Measurements from ENCODE around the gene SLIT3. TPM values are rescaled to one million over a fixed set of nuclear protein-coding genes. Genes with fewer than 3 reads are reported as not detected.

Gene SLIT3
- total and polyA plus RNA-seq, 4 donors, result 18.1 to 22.5 (median 19.5) TPM

DNA sequence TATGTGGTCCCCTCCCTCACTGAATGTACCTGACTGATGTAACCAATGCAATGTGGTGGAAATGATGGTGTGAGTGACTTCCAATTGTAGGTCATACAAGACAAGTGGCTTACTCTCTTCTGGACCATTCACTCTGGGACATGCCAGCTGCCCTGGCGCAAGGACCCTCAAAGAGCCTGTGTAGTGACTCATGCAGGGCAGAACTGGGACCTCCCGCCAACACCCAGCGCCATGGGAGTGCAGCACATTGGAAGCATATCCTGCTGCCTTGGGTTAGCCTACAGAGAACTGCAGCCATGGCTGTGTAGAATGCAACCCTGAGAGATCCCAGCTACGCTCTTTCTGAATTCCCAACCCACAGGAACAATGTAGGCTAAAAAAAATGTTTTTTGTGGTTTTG is 631.8 kb downstream of the SLIT3 start:
- Histone ChIP-seq H3K27ac (ENCODE audit: low read depth, low read length) (no peak overlapping the region), H3K4me3 (ENCODE audit: low read depth, low read length) (no peak overlapping the region), H3K36me3 (ENCODE audit: control insufficient read depth, insufficient read depth, low read length) (peaks cover 4% of the 10 kb centered on the region), H3K27me3 (ENCODE audit: control insufficient read depth, insufficient read depth, low read length) (no peaks in the 10 kb centered on the region), H3K9me3 (ENCODE audit: control insufficient read depth, insufficient read depth, low read length) (no peaks in the 10 kb centered on the region), H3K4me1 (ENCODE audit: control insufficient read depth, insufficient read depth, low read length) (peaks cover 5% of the 10 kb centered on the region)
- 97% methylated on average over 3 of the region's 4 CpGs for WGBS (ENCODE audit: insufficient coverage)
- no peak for DNase-seq (ENCODE audit: low read depth in 4 of 6, low spot score in 6 of 6)

DNA sequence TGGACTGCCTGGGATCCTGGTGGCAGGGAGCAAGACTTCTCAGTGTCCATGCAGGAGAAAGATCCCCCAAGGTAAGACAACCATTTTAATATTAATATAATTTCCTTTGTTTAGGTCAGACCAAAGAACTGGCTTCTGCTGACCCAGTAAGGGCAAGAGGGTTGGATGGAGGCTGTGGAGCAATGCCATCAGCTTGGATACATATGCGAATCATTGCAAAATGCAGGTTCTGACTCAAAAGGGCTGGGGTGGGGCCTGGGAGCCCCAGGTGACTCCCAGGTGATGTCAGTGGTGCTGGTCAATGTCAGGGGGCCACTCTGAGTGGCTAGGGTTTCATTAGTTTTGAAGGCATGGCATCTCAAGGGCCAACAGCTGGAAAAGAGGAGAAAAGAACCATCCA is 632.9 kb downstream of the SLIT3 start:
- no peaks in the 10 kb centered on the region for H3K27me3 ChIP-seq (ENCODE audit: control insufficient read depth, insufficient read depth, low read length)
- WGBS (ENCODE audit: insufficient coverage), result 100% methylated on average over 1 of the region's 1 CpG
- H3K4me1 ChIP-seq (ENCODE audit: control insufficient read depth, insufficient read depth, low read length), result peaks cover 5% of the 10 kb centered on the region
- peaks cover 4% of the 10 kb centered on the region for H3K36me3 ChIP-seq (ENCODE audit: control insufficient read depth, insufficient read depth, low read length)
- H3K27ac ChIP-seq (ENCODE audit: low read depth, low read length), result no peak overlapping the region
- H3K4me3 ChIP-seq (ENCODE audit: low read depth, low read length), result no peak overlapping the region
- no peaks in the 10 kb centered on the region for H3K9me3 ChIP-seq (ENCODE audit: control insufficient read depth, insufficient read depth, low read length)
- no peak for DNase-seq (ENCODE audit: low read depth in 4 of 6, low spot score in 6 of 6)

DNA sequence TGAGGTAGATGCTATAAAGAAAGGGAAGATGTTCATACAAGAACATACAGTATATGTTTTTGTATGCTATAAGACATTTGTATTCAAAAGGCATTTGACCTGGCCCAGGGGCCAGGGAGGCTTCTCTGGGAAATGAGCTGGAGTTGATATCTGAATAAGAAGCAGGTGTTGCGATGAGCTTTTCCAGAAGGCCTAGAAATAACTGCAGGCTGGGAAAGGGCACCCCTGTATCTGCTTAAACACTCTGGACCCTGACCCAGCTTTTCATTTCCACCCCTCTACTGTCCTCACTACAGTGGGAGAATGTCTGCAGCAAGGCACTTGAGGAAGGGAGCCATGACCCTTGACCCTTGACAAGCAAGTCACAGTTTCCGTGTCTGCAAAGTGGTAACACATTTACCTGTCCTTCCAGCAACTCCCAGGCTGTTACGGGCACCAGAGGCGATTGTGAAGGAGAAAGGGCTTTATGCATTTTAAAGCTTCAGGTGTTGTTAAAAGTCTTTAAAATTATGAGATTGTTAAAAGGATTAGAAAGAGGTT is 633.6 kb downstream of the SLIT3 start:
- H3K36me3 ChIP-seq (ENCODE audit: control insufficient read depth, insufficient read depth, low read length), result peaks cover 4% of the 10 kb centered on the region
- H3K4me1 ChIP-seq (ENCODE audit: control insufficient read depth, insufficient read depth, low read length), result peaks cover 5% of the 10 kb centered on the region
- WGBS (ENCODE audit: insufficient coverage), result 96% methylated on average over 4 of the region's 4 CpGs
- no peaks in the 10 kb centered on the region for H3K27me3 ChIP-seq (ENCODE audit: control insufficient read depth, insufficient read depth, low read length)
- DNase-seq (ENCODE audit: low read depth in 4 of 6, low spot score in 6 of 6), result no peak
- no peaks in the 10 kb centered on the region for H3K9me3 ChIP-seq (ENCODE audit: control insufficient read depth, insufficient read depth, low read length)
- H3K4me3 ChIP-seq (ENCODE audit: low read depth, low read length), result no peak overlapping the region
- H3K27ac ChIP-seq (ENCODE audit: low read depth, low read length), result no peak overlapping the region

DNA sequence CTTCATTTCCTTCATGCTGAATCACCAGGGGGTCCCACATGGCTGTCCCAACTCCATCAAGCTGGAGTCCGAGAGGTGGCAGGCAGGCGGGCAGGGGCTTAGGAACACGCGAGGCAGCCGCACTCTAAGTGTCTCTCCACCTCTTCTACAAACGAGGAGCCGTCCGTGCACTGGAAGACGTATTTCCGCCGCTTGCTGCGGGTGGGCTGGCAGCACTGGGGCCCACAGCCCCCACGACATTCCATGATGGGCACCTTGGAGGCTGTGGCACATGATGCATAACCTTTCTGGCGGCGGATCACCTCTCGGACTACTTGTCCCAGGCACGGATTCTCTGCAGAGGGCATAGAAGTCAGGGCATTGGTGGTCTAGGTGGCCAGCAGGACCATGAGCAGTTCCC is 634.6 kb downstream of the SLIT3 start:
- Histone ChIP-seq H3K4me1 (ENCODE audit: control insufficient read depth, insufficient read depth, low read length) (peaks cover 5% of the 10 kb centered on the region), H3K9me3 (ENCODE audit: control insufficient read depth, insufficient read depth, low read length) (no peaks in the 10 kb centered on the region), H3K27ac (ENCODE audit: low read depth, low read length) (no peak overlapping the region), H3K4me3 (ENCODE audit: low read depth, low read length) (no peak overlapping the region), H3K36me3 (ENCODE audit: control insufficient read depth, insufficient read depth, low read length) (peaks cover 4% of the 10 kb centered on the region), H3K27me3 (ENCODE audit: control insufficient read depth, insufficient read depth, low read length) (no peaks in the 10 kb centered on the region)
- DNase-seq (ENCODE audit: low read depth in 4 of 6, low spot score in 6 of 6), result no peak
- 83% methylated on average over 15 of the region's 17 CpGs for WGBS (ENCODE audit: insufficient coverage)

DNA sequence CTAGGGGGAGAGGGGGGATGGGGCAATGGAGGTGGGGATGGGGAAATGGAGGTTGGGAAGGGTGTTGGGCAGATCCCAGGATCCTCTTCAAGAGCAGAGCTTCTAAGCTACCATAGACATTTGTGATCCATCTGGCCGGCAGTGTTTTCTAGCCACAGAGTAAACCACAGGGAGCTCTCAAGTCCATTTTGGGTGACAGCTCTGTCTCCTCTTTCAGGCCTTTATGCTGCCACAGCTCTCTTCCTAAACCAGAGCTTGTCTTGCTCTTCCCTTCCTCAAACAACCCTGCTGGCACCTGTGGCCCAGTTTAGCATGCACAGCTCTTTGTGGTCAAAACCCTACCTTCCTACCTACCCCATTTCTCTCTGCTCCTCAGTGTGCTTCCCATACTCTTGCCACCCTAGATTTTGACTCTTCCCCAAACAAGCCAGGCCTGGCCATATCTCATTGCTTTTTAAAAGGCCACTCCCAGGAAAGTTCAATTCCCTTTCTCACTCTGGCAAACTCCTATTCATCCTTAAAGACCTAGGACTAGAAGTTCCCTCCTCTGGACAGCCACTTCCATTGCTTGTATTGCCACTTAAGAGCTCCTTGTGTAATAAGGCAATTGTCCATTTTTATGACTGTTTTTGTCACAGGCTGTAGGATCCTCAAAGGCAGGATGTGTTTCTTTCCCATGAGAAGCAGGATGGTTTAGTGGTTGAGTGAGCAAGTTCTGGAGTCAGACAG is 637.5 kb downstream of the SLIT3 start:
- Histone ChIP-seq H3K36me3 (ENCODE audit: control insufficient read depth, insufficient read depth, low read length) (no peaks in the 10 kb centered on the region), H3K27me3 (ENCODE audit: control insufficient read depth, insufficient read depth, low read length) (no peaks in the 10 kb centered on the region), H3K9me3 (ENCODE audit: control insufficient read depth, insufficient read depth, low read length) (no peaks in the 10 kb centered on the region), H3K4me1 (ENCODE audit: control insufficient read depth, insufficient read depth, low read length) (peaks cover 2% of the 10 kb centered on the region), H3K4me3 (ENCODE audit: low read depth, low read length) (no peak overlapping the region), H3K27ac (ENCODE audit: low read depth, low read length) (no peak overlapping the region)
- DNase-seq (ENCODE audit: low read depth in 4 of 6, low spot score in 6 of 6), result no peak
- 82% methylated on average over 1 of the region's 1 CpG for WGBS (ENCODE audit: insufficient coverage)

DNA sequence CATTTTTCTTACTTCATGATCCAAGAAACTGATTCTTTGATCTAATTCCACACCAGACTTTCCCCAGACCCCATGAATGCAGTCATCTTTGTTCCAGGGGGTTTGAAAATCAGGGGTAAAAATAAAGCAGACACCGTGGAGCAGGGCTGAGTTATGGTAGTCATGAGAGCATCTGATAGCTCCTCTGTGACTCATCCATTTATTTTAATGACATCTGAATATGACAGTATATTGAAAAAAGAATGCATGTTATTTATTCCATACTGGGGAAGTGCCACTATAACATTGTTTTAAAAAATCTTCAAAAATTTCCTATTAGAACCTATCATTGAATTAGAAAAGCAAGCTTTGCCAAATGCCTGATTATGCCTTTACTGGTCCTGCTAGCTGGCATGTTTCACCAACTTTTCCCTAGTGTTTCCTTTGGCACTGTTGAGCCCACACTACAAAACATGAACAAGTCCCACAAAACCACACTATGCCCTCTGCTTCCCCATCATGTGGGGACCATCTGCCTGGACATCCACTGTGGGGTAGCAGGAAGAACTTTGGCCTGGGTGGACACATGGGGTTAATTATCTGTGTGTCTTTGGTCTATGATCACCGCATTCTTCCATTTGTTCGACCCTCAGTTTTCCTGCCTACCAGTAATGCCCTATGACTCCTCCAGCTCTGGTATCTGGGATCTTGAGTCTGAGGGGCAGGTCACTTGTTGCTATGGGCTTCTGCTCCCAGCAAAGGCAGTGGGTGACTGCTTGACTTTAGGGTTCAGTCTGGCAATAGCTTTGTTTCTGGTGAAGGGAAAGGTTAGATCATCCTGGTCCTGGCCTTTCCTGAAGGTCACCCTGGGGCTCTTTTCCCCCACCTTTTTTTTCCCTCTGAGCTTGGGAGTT is 639.1 kb downstream of the SLIT3 start:
- H3K9me3 ChIP-seq (ENCODE audit: control insufficient read depth, insufficient read depth, low read length), result no peaks in the 10 kb centered on the region
- no peak overlapping the region for H3K27ac ChIP-seq (ENCODE audit: low read depth, low read length)
- 79% methylated on average over 2 of the region's 3 CpGs for WGBS (ENCODE audit: insufficient coverage)
- H3K4me3 ChIP-seq (ENCODE audit: low read depth, low read length), result no peak overlapping the region
- H3K4me1 ChIP-seq (ENCODE audit: control insufficient read depth, insufficient read depth, low read length), result peaks cover 2% of the 10 kb centered on the region
- H3K27me3 ChIP-seq (ENCODE audit: control insufficient read depth, insufficient read depth, low read length), result no peaks in the 10 kb centered on the region
- DNase-seq (ENCODE audit: low read depth in 4 of 6, low spot score in 6 of 6), result peak in 1 of 6 donors; percentile 25
- no peaks in the 10 kb centered on the region for H3K36me3 ChIP-seq (ENCODE audit: control insufficient read depth, insufficient read depth, low read length)

DNA sequence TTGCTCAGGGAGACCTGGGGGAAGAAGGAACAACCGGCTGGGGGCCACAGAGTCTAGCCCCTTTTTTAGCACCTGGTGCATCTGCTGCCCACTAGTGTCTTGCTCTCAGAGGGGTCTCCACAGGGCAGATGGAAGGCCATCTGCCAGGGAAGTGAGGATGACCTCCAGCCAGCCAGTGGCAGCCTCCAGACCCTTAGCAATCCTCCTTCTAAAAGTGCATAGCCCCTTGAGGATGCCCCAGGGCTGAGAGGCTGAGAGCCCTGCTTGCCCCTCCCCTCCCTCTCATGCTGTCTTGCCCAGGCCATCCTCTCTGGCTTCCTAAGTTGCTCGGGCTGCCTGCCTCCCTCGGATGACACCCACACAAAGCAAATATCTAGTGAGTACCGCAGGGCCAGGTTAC is 640.2 kb downstream of the SLIT3 start:
- no peaks in the 10 kb centered on the region for H3K27me3 ChIP-seq (ENCODE audit: control insufficient read depth, insufficient read depth, low read length)
- H3K9me3 ChIP-seq (ENCODE audit: control insufficient read depth, insufficient read depth, low read length), result no peaks in the 10 kb centered on the region
- H3K27ac ChIP-seq (ENCODE audit: low read depth, low read length), result no peak overlapping the region
- DNase-seq (ENCODE audit: low read depth in 4 of 6, low spot score in 6 of 6), result no peak
- H3K4me3 ChIP-seq (ENCODE audit: low read depth, low read length), result no peak overlapping the region
- 83% methylated on average over 4 of the region's 4 CpGs for WGBS (ENCODE audit: insufficient coverage)
- peaks cover 2% of the 10 kb centered on the region for H3K4me1 ChIP-seq (ENCODE audit: control insufficient read depth, insufficient read depth, low read length)
- no peaks in the 10 kb centered on the region for H3K36me3 ChIP-seq (ENCODE audit: control insufficient read depth, insufficient read depth, low read length)

DNA sequence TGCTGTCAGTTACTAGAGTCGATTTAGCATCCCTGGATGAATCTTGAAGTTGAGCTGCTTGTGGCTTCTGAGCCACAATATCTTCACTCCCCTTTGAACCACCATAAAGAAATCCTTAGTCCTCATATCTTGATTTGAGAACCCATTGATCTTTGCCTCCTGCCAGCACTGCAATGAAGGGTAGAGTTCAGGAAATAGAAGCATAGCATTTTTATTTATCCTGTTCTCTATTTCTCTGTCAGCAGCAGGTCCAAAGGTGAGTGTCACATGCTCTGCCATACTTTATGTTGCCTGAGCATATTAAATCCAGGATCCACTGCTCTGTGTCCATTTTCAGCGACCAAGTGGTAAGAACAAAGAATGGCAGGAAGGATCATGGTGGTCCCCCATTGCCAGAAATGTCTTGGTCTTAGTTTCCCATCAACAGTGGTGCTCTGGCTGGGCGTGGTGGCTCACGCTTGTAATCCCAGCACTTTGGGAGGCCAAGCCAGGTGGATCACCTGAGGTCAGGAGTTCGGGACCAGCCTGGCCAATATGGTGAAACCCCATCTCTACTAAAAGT is 641.6 kb downstream of the SLIT3 start:
- H3K4me3 ChIP-seq (ENCODE audit: low read depth, low read length), result no peak overlapping the region
- H3K9me3 ChIP-seq (ENCODE audit: control insufficient read depth, insufficient read depth, low read length), result no peaks in the 10 kb centered on the region
- H3K27ac ChIP-seq (ENCODE audit: low read depth, low read length), result no peak overlapping the region
- H3K27me3 ChIP-seq (ENCODE audit: control insufficient read depth, insufficient read depth, low read length), result no peaks in the 10 kb centered on the region
- 78% methylated on average over 4 of the region's 5 CpGs for WGBS (ENCODE audit: insufficient coverage)
- no peaks in the 10 kb centered on the region for H3K36me3 ChIP-seq (ENCODE audit: control insufficient read depth, insufficient read depth, low read length)
- DNase-seq (ENCODE audit: low read depth in 4 of 6, low spot score in 6 of 6), result no peak
- peaks cover 2% of the 10 kb centered on the region for H3K4me1 ChIP-seq (ENCODE audit: control insufficient read depth, insufficient read depth, low read length)

DNA sequence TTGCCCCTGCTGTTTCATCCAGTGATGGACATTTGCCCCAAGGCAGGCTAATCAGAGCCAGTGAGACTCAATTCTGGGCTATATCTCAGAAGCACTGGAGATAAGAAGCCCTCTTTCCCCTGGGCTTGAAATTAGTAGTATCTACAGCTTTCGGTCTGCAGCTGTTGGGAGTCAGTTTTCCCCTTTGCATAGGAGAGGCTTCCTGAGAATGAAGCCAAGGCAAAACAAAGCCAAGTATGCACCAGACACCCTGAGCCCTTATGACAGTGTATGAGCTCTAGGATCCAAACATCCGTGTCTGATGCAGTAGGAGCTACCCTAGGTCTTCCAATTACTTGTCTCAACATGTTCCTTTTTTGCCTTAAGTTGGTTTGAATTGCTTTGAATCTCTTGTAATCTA is 642.5 kb downstream of the SLIT3 start:
- Histone ChIP-seq H3K4me1 (ENCODE audit: control insufficient read depth, insufficient read depth, low read length) (peaks cover 2% of the 10 kb centered on the region), H3K27me3 (ENCODE audit: control insufficient read depth, insufficient read depth, low read length) (no peaks in the 10 kb centered on the region), H3K4me3 (ENCODE audit: low read depth, low read length) (no peak overlapping the region), H3K27ac (ENCODE audit: low read depth, low read length) (no peak overlapping the region), H3K9me3 (ENCODE audit: control insufficient read depth, insufficient read depth, low read length) (no peaks in the 10 kb centered on the region), H3K36me3 (ENCODE audit: control insufficient read depth, insufficient read depth, low read length) (no peaks in the 10 kb centered on the region)
- DNase-seq (ENCODE audit: low read depth in 4 of 6, low spot score in 6 of 6), result no peak
- 83% methylated on average over 1 of the region's 2 CpGs for WGBS (ENCODE audit: insufficient coverage)
